ENCODE results near the gene EARS2. TPM values are rescaled to one million over a fixed set of nuclear protein-coding genes. Genes with fewer than 3 reads are reported as not detected.
"Not testable (repeated sequence)": the region's sequence is repeated elsewhere in the genome, so short reads cannot be mapped to it uniquely, and the experiment has no call there.

Gene EARS2
- polyA plus RNA-seq, 3 donors from 2014 or later: 6.3 to 14.1 (median 9.5) TPM

DNA sequence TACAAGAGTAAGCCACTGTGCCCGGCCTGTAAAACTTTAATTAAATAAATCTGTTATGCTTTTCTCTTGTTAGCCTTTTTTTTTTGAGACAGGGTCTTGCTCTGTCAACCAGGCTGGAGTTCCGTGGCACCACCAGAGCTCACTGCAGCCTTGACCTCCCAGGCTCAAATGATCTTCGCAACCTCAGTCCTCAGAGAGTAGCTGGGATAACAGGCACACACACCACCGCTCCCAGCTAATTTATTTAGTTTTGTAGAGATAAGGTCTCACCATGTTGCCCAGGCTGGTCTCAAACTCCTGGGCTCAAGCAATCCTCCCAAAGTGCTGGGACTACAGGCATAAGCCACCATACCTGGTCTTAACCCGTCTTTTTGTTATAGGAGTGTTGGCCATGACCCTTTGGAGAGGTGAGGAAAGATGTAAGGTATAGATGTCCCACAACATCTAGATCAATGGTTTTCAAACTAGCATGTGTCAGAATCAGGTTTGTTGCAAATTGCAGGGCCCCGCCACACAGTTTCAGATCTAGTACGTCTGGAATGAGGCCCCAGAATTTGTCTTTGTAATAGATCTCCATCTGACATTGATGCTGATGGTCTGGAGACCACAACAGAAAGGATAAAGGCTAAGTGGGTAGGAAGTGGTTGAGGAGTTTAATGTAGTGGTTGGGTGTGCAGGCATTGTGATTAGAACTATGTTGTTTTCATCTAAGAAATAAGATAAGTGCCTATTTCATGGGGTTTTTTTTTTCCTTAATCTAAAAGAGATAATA is 42.6 kb downstream of the EARS2 start:
- Mint-ChIP-seq H3K36me3 (peaks cover 3 to 4% (median 4%) of the 10 kb centered on the region in 3 donors), H3K9me3 (no peaks in the 10 kb centered on the region), H3K27ac (peak overlapping the region in 5 of 6 donors; percentile 3 to 40 (median 9)), H3K4me1 (peaks cover 15 to 21% of the 10 kb centered on the region in 2 donors), H3K27me3 (ENCODE audit: low read depth in 3 of 3) (peaks cover 3 to 8% (median 6%) of the 10 kb centered on the region in 3 donors), H3K4me3 (peak overlapping the region in 1 of 5 donors; percentile 17)
- DNase-seq: peak; percentile 34 to 38 (median 37)

GRCh38 chr16:23512168-23512695 is 44.9 kb downstream of the EARS2 start:
- no peak for DNase-seq
- peaks cover 31 to 37% of the 10 kb centered on the region in 2 donors for H3K4me1 Mint-ChIP-seq
- peak overlapping the region in 2 of 5 donors; percentile 36 to 42 for H3K4me3 Mint-ChIP-seq
- no peaks in the 10 kb centered on the region for H3K36me3 Mint-ChIP-seq
- H3K27ac Mint-ChIP-seq: peak overlapping the region in 1 of 6 donors; percentile 72
- no peaks in the 10 kb centered on the region for H3K9me3 Mint-ChIP-seq
- peaks cover 3 to 16% (median 9%) of the 10 kb centered on the region in 3 donors for H3K27me3 Mint-ChIP-seq (ENCODE audit: low read depth in 3 of 3)

DNA sequence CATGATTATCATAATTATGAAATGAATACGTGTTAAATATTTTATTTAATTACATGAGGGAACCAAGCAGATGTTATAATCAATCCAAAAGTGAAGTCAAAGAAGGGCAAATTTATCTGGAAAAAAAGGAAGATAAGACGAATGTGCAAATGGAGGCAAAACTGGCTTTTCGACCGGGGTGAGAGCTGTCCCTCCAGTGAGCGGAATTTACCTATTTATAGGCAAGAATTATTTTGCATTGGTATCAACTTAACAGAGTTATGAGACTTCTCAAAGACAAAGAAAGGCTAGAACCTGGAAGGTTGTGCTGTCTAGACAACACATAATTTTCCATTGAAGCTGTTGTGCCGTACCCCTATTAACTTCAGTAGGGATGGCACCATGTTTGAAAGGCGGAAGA is 45.4 kb downstream of the EARS2 start:
- Mint-ChIP-seq H3K36me3 (no peaks in the 10 kb centered on the region), H3K9me3 (no peaks in the 10 kb centered on the region), H3K27ac (peak overlapping the region in 3 of 6 donors; percentile 47 to 72 (median 49)), H3K4me3 (peak overlapping the region; percentile 59 to 91 (median 69)), H3K4me1 (peaks cover 33 to 42% of the 10 kb centered on the region in 2 donors), H3K27me3 (ENCODE audit: low read depth in 3 of 3) (peaks cover 3 to 16% (median 9%) of the 10 kb centered on the region in 3 donors)
- no peak for DNase-seq

DNA sequence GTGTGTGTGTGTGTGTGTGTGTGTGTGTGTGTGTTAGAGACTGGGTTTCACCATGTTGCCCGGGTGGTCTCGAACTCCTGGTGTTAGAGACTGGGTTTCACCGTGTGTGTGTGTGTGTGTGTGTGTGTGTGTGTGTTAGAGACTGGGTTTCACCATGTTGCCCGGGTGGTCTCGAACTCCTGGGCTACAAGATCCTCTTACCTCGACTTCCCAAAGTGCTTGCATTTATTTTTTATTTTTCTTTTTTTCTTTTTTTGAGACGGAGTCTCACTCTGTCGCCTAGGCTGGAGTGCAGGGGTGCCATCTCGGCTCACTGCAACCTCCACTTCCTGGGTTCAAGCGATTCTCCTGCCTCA is 46.3 kb downstream of the EARS2 start:
- Mint-ChIP-seq H3K4me1 (peaks cover 41 to 50% of the 10 kb centered on the region in 2 donors), H3K27ac (peak overlapping the region; percentile 53 to 85 (median 82)), H3K27me3 (ENCODE audit: low read depth in 3 of 3) (peaks cover 3 to 16% (median 11%) of the 10 kb centered on the region in 3 donors), H3K4me3 (peak overlapping the region; percentile 82 to 91 (median 85))
- not testable (repeated sequence) for DNase-seq, H3K9me3 Mint-ChIP-seq, H3K36me3 Mint-ChIP-seq

GRCh38 chr16:23510164-23510914 is 46.8 kb downstream of the EARS2 start, which contains the start of gene GGA2:
GGA2 (minus strand) TSS chr16:23510494; CDS start chr16:23510411, 83 bp downstream.
- Mint-ChIP-seq H3K4me1 (peaks cover 43 to 51% of the 10 kb centered on the region in 2 donors), H3K27me3 (ENCODE audit: low read depth in 3 of 3) (peaks cover 3 to 14% (median 9%) of the 10 kb centered on the region in 3 donors), H3K4me3 (peak within 1 kb of the TSS; percentile 86 to 94 (median 90)), H3K27ac (peak within 1 kb of the TSS; percentile 69 to 90 (median 82)), H3K9me3 (no peaks in the 10 kb centered on the region), H3K36me3 (no peaks in the 10 kb centered on the region)
- DNase-seq: peak; percentile 76 to 80 (median 78)

DNA sequence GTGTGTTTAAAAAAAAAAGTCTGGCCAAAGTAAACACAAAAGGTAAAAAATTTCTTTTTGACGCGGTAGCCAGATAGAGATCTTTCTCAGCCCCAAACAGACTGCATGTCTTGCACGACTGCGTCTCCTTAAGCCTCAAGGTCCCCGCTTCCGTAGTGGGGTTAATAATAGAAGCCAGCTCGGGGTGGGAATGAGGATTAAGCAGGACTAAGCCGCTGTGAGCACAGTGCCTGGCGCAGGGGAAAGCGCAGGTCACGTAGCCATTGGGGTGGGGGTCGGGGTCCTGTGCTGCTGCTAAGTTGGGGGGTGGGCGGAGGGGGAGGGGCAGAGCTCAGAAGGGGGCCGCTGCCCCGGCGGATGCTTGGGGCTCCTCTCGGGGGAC is 47.4 kb downstream of the EARS2 start:
- peak; percentile 47 to 58 (median 57) for DNase-seq
- Mint-ChIP-seq H3K36me3 (no peaks in the 10 kb centered on the region), H3K27me3 (ENCODE audit: low read depth in 3 of 3) (peaks cover 3 to 17% (median 12%) of the 10 kb centered on the region in 3 donors), H3K9me3 (no peaks in the 10 kb centered on the region), H3K4me1 (peaks cover 47 to 51% of the 10 kb centered on the region in 2 donors), H3K4me3 (peak overlapping the region; percentile 86 to 94 (median 90)), H3K27ac (peak overlapping the region; percentile 69 to 90 (median 82))

DNA sequence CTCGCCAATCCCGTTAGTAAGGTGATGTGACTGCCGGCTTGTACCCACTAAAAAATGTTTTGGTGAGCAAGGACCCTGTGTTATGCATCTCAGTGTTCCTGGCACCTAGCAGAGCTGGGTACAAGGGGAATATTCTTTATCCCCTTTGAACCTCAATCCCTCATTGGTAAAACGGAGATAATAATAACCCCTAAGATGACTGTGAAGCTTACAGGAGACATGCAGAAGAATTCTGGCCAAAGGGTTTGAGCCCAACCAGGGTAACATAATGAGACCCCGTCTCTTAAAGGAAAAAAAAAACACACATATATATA is 47.8 kb downstream of the EARS2 start:
- DNase-seq: no peak
- Mint-ChIP-seq H3K4me1 (peaks cover 47 to 51% of the 10 kb centered on the region in 2 donors), H3K9me3 (no peaks in the 10 kb centered on the region), H3K36me3 (no peaks in the 10 kb centered on the region), H3K4me3 (peak overlapping the region; percentile 86 to 94 (median 90)), H3K27me3 (ENCODE audit: low read depth in 3 of 3) (peaks cover 3 to 18% (median 13%) of the 10 kb centered on the region in 3 donors), H3K27ac (peak overlapping the region; percentile 43 to 90 (median 78))

- Mint-ChIP-seq H3K4me3 (peak overlapping the region; percentile 86 to 94 (median 90)), H3K36me3 (no peaks in the 10 kb centered on the region), H3K4me1 (peaks cover 51 to 56% of the 10 kb centered on the region in 2 donors), H3K27me3 (ENCODE audit: low read depth in 3 of 3) (peaks cover 3 to 18% (median 13%) of the 10 kb centered on the region in 3 donors), H3K9me3 (no peaks in the 10 kb centered on the region), H3K27ac (peak overlapping the region; percentile 49 to 90 (median 78))
- no peak for DNase-seq
Measured at GRCh38 chr16:23508589-23509440, 48.3 kb downstream of the EARS2 start.

DNA sequence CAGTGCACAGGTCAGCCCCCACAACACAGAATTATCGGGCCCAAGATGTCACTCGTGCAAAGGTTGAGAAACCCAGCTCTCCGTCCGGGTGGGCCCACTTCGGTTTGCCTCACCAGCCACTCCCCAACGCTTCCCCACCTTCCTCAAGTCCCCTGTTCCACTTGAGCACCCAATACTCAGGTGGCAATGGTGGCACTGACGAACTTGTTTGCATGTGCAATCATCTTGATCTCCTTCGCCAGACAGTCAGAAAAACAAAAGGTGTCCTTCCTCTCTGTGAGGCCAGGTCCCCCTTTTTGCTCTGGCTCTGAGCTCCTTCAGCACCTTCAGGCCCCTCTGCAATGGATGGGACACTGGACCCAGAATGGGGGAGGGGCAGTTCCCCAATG is 50.5 kb downstream of the EARS2 start:
- DNase-seq: no peak
- peaks cover 64 to 76% of the 10 kb centered on the region in 2 donors for H3K4me1 Mint-ChIP-seq
- no peaks in the 10 kb centered on the region for H3K36me3 Mint-ChIP-seq
- peaks cover 5 to 18% (median 13%) of the 10 kb centered on the region in 3 donors for H3K27me3 Mint-ChIP-seq (ENCODE audit: low read depth in 3 of 3)
- H3K4me3 Mint-ChIP-seq: no peak overlapping the region
- H3K9me3 Mint-ChIP-seq: no peaks in the 10 kb centered on the region
- H3K27ac Mint-ChIP-seq: peak overlapping the region in 5 of 6 donors; percentile 7 to 90 (median 69)

GRCh38 chr16:23505671-23506605 is 51.2 kb downstream of the EARS2 start:
- Mint-ChIP-seq H3K36me3 (no peaks in the 10 kb centered on the region), H3K9me3 (no peaks in the 10 kb centered on the region), H3K4me1 (peaks cover 64 to 81% of the 10 kb centered on the region in 2 donors), H3K27ac (peak overlapping the region; percentile 34 to 90 (median 62)), H3K27me3 (ENCODE audit: low read depth in 3 of 3) (peaks cover 5 to 18% (median 13%) of the 10 kb centered on the region in 3 donors), H3K4me3 (peak overlapping the region in 1 of 5 donors; percentile 4)
- no peak for DNase-seq

- no peaks in the 10 kb centered on the region for H3K36me3 Mint-ChIP-seq
- H3K9me3 Mint-ChIP-seq: no peaks in the 10 kb centered on the region
- H3K4me3 Mint-ChIP-seq: peak overlapping the region in 3 of 5 donors; percentile 39 to 71 (median 39)
- peaks cover 61 to 76% of the 10 kb centered on the region in 2 donors for H3K4me1 Mint-ChIP-seq
- H3K27ac Mint-ChIP-seq: peak overlapping the region; percentile 87 to 95 (median 92)
- peaks cover 5 to 18% (median 9%) of the 10 kb centered on the region in 3 donors for H3K27me3 Mint-ChIP-seq (ENCODE audit: low read depth in 3 of 3)
- DNase-seq: no peak
Measured at GRCh38 chr16:23505180-23505665, 51.9 kb downstream of the EARS2 start.

Measured in immature natural killer cell (primary cell).